Endothelial cell of umbilical vein (primary cell): ENCODE measurements around the gene DCAF10. TPM values are rescaled to one million over a fixed set of nuclear protein-coding genes. Genes with fewer than 3 reads are reported as not detected.

Experiments used
- BruUV-seq: library from RNA; stranded (reverse); fragments of 400-500 nt; replicated peaks from 2 replicates; lab custom pipeline; 2021; lab: Mats Ljungman, UMichigan
- CTCF ChIA-PET: fragments of 300-600, 350-600 bp; sonication (Branson Sonifier 250); formaldehyde crosslinking; loops from one replicate; lab custom pipeline; 2021; ENCODE audit warnings: antibody characterized with exemption, inconsistent platforms; lab: Charles Lee
- POLR2A ChIA-PET: fragments of 300-600, 350-600 bp; sonication (Branson Sonifier 250); formaldehyde crosslinking; loops from one replicate; lab custom pipeline; 2021; ENCODE audit warnings: antibody characterized with exemption, inconsistent platforms; lab: Charles Lee
- DNase-seq: peaks from one replicate; pipeline ENCODE4 v3.0.0-alpha.2; 2011; ENCODE audit warnings: low read depth, low spot score
- FAIRE-seq: peaks from 2 replicates; lab custom pipeline; 2011; peaks lifted over from hg19 to GRCh38; lab: Jason Lieb, UNC
- H2AFZ ChIP-seq: 2 replicates; pipeline ENCODE4 v1.6.0; 2012; ENCODE audit warnings: low read depth, low read length, control low read depth, inconsistent platforms
- H3K27ac ChIP-seq: 2 replicates; pipeline ENCODE4 v1.5.1; 2011; ENCODE audit warnings: low read depth, mild to moderate bottlenecking, control low read depth, low read length, moderate library complexity; ENCODE audit not compliant: insufficient read depth
- H3K27me3 ChIP-seq, 2 experiments: 2 replicates each; pipeline versions ENCODE4 v1.6.0 to v1.6.1; 2011; ENCODE audit warnings: low read length in 2 of 2, mixed read lengths in 1 of 2; ENCODE audit not compliant: control insufficient read depth in 2 of 2, insufficient read depth in 2 of 2
- H3K36me3 ChIP-seq, 2 experiments: 2 replicates in 1 of 2; 3 replicates in 1 of 2; pipeline ENCODE4 v1.5.1; 2011; ENCODE audit warnings: low read length in 2 of 2, mild to moderate bottlenecking in 1 of 2, moderate library complexity in 1 of 2; ENCODE audit not compliant: control insufficient read depth in 2 of 2, insufficient read depth in 2 of 2; ENCODE audit errors: extremely low read depth in 1 of 2
- H3K4me1 ChIP-seq: 3 replicates; pipeline ENCODE4 v1.5.1; 2011; ENCODE audit warnings: mild to moderate bottlenecking, low read length; ENCODE audit not compliant: control insufficient read depth, insufficient read depth; ENCODE audit errors: extremely low read depth
- H3K4me2 ChIP-seq: 2 replicates; pipeline ENCODE4 v1.6.1; 2011; ENCODE audit warnings: low read length, control low read depth, mixed read lengths; ENCODE audit not compliant: insufficient read depth
- H3K4me3 ChIP-seq, 3 experiments: fragments of 200-600 bp in 1 of 3; sonication (generic), shearing (Covaris generic) in 1 of 3; replicated peaks in 1 of 3; 2 replicates each; pipeline ENCODE4 v1.5.1; 2011 to 2016; ENCODE audit warnings: control low read depth in 3 of 3, low read length in 3 of 3, mild to moderate bottlenecking in 2 of 3, inconsistent platforms in 1 of 3, low read depth in 1 of 3, moderate library complexity in 1 of 3; ENCODE audit not compliant: insufficient read depth in 1 of 3
- H3K79me2 ChIP-seq: 2 replicates; pipeline ENCODE4 v1.6.0; 2012; ENCODE audit warnings: low read length, inconsistent platforms; ENCODE audit not compliant: control insufficient read depth, insufficient read depth
- H3K9ac ChIP-seq: replicated peaks from 2 replicates; pipeline ENCODE3; 2011; ENCODE audit warnings: low read length, control low read depth; ENCODE audit not compliant: insufficient read depth; ENCODE audit errors: extremely low read depth
- H3K9me1 ChIP-seq: replicated peaks from 3 replicates; pipeline ENCODE4 v1.6.0; 2011; ENCODE audit warnings: mild to moderate bottlenecking, low read length; ENCODE audit not compliant: control insufficient read depth, insufficient read depth; ENCODE audit errors: extremely low read depth
- H3K9me3 ChIP-seq: replicated peaks from 2 replicates; pipeline ENCODE4 v1.5.1; 2012; ENCODE audit warnings: low read length, inconsistent platforms; ENCODE audit not compliant: control insufficient read depth, insufficient read depth
- H4K20me1 ChIP-seq: replicated peaks from 2 replicates; pipeline ENCODE3; 2011; ENCODE audit warnings: mild to moderate bottlenecking, low read length; ENCODE audit not compliant: control insufficient read depth, insufficient read depth; ENCODE audit errors: extremely low read depth
- CTCF ChIP-seq, 2 donors: IDR thresholded peaks; 1 replicate in 1 of 2; 2 replicates in 1 of 2; pipeline ENCODE4 v1.5.1; 2011; ENCODE audit warnings: low read length in 2 of 2, mild to moderate bottlenecking in 2 of 2, moderate library complexity in 2 of 2, control low read depth in 1 of 2, inconsistent platforms in 1 of 2, low read depth in 1 of 2; ENCODE audit not compliant: insufficient read depth in 1 of 2; ENCODE audit errors: extremely low read depth in 1 of 2
- EZH2 ChIP-seq: IDR thresholded peaks from 2 replicates; pipeline ENCODE4 v1.6.1; 2012; ENCODE audit warnings: borderline replicate concordance, low read depth, mild to moderate bottlenecking, moderate library complexity, low read length, inconsistent platforms; ENCODE audit not compliant: severe bottlenecking
- FOS ChIP-seq: IDR thresholded peaks from 2 replicates; pipeline ENCODE4 v1.6.1; 2011; ENCODE audit warnings: mild to moderate bottlenecking, low read length, moderate library complexity, borderline replicate concordance; ENCODE audit not compliant: insufficient read depth
- GATA2 ChIP-seq: IDR thresholded peaks from 2 replicates; pipeline ENCODE4 v1.7.0; 2011; ENCODE audit warnings: low read depth, mild to moderate bottlenecking, moderate library complexity, mixed read lengths, low read length; ENCODE audit not compliant: insufficient read length, insufficient read depth
- JUN ChIP-seq: IDR thresholded peaks from 2 replicates; pipeline ENCODE4 v1.6.1; 2011; ENCODE audit warnings: borderline replicate concordance, low read depth; ENCODE audit not compliant: insufficient read length, insufficient read depth
- MAX ChIP-seq: IDR thresholded peaks from 2 replicates; pipeline ENCODE4 v1.6.1; 2011; ENCODE audit not compliant: insufficient read depth, insufficient read length
- MYC ChIP-seq: IDR thresholded peaks from one replicate; pipeline ENCODE4 v1.6.1; 2011; ENCODE audit warnings: mild to moderate bottlenecking, low read depth, low read length
- POLR2A ChIP-seq: IDR thresholded peaks from 2 replicates; pipeline ENCODE4 v1.6.1; 2012; ENCODE audit warnings: low read depth, mild to moderate bottlenecking, control low read depth, low read length
- POLR2AphosphoS5 ChIP-seq: IDR thresholded peaks from 2 replicates; pipeline ENCODE4 v1.6.1; 2012; ENCODE audit warnings: low read depth, mild to moderate bottlenecking, control low read depth, low read length, moderate library complexity; ENCODE audit not compliant: insufficient read depth
- dilution Hi-C: fragments of 300-500 bp; cut with MboI; formaldehyde crosslinking; loops from one replicate; pipeline ENCODE4 v1.15.0; 2019; ENCODE audit warnings: low sequenced_read_pairs; ENCODE audit not compliant: extremely low pct_ligation_motif_present
- intact Hi-C: fragments of 100-400 bp; cut with micrococcal nuclease; formaldehyde crosslinking; loops from one replicate; pipeline ENCODE4 v1.10.0; 2022
- polyA plus RNA-seq, 4 experiments: library from polyadenylated mRNA; depleted of rRNA in 3 of 4; stranded (reverse) in 3 of 4; unstranded in 1 of 4; fragments of >200 nt; gene quantifications; 2 replicates each; pipeline versions ENCODE4 v1.2.1 to v1.2.3, GENCODE V29; 2011 to 2012; ENCODE audit warnings: missing spikeins in 1 of 4
- total RNA-seq: library from RNA; stranded (reverse); gene quantifications from 2 replicates; pipeline ENCODE4 v1.2.3, GENCODE V29; 2021

The DCAF10 gene
- total and polyA plus RNA-seq, 2 donors (not counting 3 experiments of a cell fraction or from before 2014, with no cell fraction given), result 13.1 to 21.5 TPM

GRCh38 chr9:37904445-37905130, 104.0 kb downstream of the DCAF10 start:
- TSS peak; percentile 45 for BruUV-seq

More at GRCh38 chr9:37904445-37905130, 104.0 kb downstream of the DCAF10 start:
- TF ChIP-seq EZH2 (no peak), POLR2A (no peak), CTCF (IDR thresholded peaks at IDR 0.05; ENCODE audit: extremely low read depth in 1 of 2, insufficient read depth in 1 of 2, low read depth in 1 of 2, low read length in 2 of 2) (no peak), JUN (no peak), FOS (no peak), MAX (no peak), GATA2 (no peak), MYC (no peak), POLR2AphosphoS5 (no peak)
- no peak overlapping the region for H3K27ac ChIP-seq
- peaks cover 28% of the 10 kb centered on the region for H3K79me2 ChIP-seq
- intact Hi-C loops (loop anchor here (2.0 to 5.0 kb wide), 9 partner anchors 104 to 488 kb away; partner anchors contain the start of genes ALDH1B1, DCAF10 and EXOSC3), dilution Hi-C loops (no loop called here)
- no peaks in the 10 kb centered on the region for H3K27me3 ChIP-seq
- H3K4me2 ChIP-seq, result peak overlapping the region; percentile 82
- no peaks in the 10 kb centered on the region for H3K9me1 ChIP-seq
- peak overlapping the region; percentile 69 for H3K9ac ChIP-seq
- H3K4me3 ChIP-seq, result peak overlapping the region; percentile 29 to 90 (median 74)
- DNase-seq, result no peak
- CTCF ChIA-PET, result interaction anchor here (0.7 to 2.9 kb wide), 7 partner anchors 9 to 484 kb away, joined by 3 to 24 read pairs (median 5); no protein-coding TSS in a partner anchor
- H3K9me3 ChIP-seq, result no peaks in the 10 kb centered on the region
- H3K4me1 ChIP-seq, result peaks cover 21% of the 10 kb centered on the region
- peak overlapping the region; percentile 90 for H2AFZ ChIP-seq
- no peaks in the 10 kb centered on the region for H4K20me1 ChIP-seq
- POLR2A ChIA-PET, result no interaction called here
- FAIRE-seq, result no peak
- no peaks in the 10 kb centered on the region for H3K36me3 ChIP-seq
